Neuron (in vitro differentiated cells): ENCODE measurements around the gene CCDC90B.

ENCODE experiments used
- H2AFZ ChIP-seq: one replicate; pipeline ENCODE4 v1.6.1; 2013; ENCODE audit warnings: low read depth, mild to moderate bottlenecking, inconsistent platforms, low read length, moderate library complexity
- H3K27me3 ChIP-seq: one replicate; pipeline ENCODE4 v1.6.1; 2013; ENCODE audit warnings: low read length; ENCODE audit not compliant: insufficient read depth
- H3K36me3 ChIP-seq: one replicate; pipeline ENCODE4 v1.6.1; 2013; ENCODE audit warnings: low read length; ENCODE audit not compliant: insufficient read depth
- H3K4me1 ChIP-seq: one replicate; pipeline ENCODE4 v1.6.1; 2013; ENCODE audit warnings: low read length; ENCODE audit not compliant: insufficient read depth
- H3K4me3 ChIP-seq: 2 replicates; pipeline ENCODE4 v1.5.1; 2013; ENCODE audit warnings: mild to moderate bottlenecking, low read length, moderate library complexity
- H3K9me3 ChIP-seq: one replicate; pipeline ENCODE4 v1.6.1; 2013; ENCODE audit warnings: low read length

Gene CCDC90B

GRCh38 chr11:83249972-83250593, 36.1 kb downstream of the CCDC90B start:
- H3K4me1 ChIP-seq, result no peaks in the 10 kb centered on the region
- H3K4me3 ChIP-seq, result no peak overlapping the region
- H3K27me3 ChIP-seq, result no peaks in the 10 kb centered on the region
- H2AFZ ChIP-seq, result no peak overlapping the region
- H3K9me3 ChIP-seq, result peaks cover 2% of the 10 kb centered on the region
- H3K36me3 ChIP-seq, result peaks cover 6% of the 10 kb centered on the region

DNA sequence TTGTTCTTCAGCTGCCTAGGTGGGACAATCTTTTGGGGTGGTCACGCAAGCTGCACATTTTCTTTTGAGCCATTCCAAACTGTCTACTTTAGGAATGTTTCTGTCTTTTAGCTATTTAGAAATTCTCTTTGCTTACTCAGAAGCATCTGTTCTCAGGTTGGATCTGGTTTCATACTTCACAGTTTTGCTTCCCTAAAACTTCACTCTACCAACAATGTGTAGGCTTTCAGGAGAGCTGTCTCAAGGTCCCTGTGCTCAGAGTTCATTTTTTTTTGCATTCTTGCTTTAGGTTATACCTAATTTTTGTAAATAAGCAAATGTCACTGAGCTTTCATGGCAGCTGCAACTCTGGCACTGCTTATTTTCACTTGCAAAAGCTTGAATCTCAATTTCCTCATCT, 36.7 kb downstream of the CCDC90B start:
- Histone ChIP-seq H3K36me3 (peaks cover 6% of the 10 kb centered on the region), H3K27me3 (no peaks in the 10 kb centered on the region), H3K9me3 (peaks cover 2% of the 10 kb centered on the region), H3K4me3 (no peak overlapping the region), H2AFZ (no peak overlapping the region), H3K4me1 (no peaks in the 10 kb centered on the region)

- no peak overlapping the region for H3K4me3 ChIP-seq
- H3K9me3 ChIP-seq, result no peaks in the 10 kb centered on the region
- H2AFZ ChIP-seq, result no peak overlapping the region
- H3K4me1 ChIP-seq, result no peaks in the 10 kb centered on the region
- H3K27me3 ChIP-seq, result no peaks in the 10 kb centered on the region
- H3K36me3 ChIP-seq, result no peaks in the 10 kb centered on the region
These were observed 44.7 kb downstream of the CCDC90B start for GRCh38 chr11:83241291-83241946.

DNA sequence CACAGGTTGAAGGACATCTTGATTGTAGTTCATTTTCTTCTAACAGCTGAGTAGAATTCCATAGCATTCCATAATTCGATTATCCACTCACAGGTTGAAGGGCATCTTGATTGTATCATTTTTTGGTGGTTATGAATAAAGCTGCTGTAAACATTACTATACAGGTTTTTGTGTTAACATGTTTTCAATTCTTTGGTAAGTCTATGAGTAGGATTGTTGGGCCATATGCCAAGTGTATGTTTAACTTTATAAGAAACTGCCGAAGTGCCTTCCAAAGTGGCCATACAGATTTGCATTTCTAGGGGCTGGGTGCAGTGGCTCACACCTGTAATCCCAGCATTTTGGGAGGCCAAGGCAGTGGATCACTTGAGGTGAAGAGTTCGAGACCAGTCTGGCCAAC, 48.1 kb downstream of the CCDC90B start:
- H3K4me1 ChIP-seq, result no peaks in the 10 kb centered on the region
- H3K27me3 ChIP-seq, result no peaks in the 10 kb centered on the region
- no peak overlapping the region for H2AFZ ChIP-seq
- no peak overlapping the region for H3K4me3 ChIP-seq
- H3K9me3 ChIP-seq, result no peaks in the 10 kb centered on the region
- H3K36me3 ChIP-seq, result no peaks in the 10 kb centered on the region

GRCh38 chr11:83235825-83236224, 50.3 kb downstream of the CCDC90B start:
- Histone ChIP-seq H2AFZ (no peak overlapping the region), H3K9me3 (no peaks in the 10 kb centered on the region), H3K36me3 (no peaks in the 10 kb centered on the region), H3K4me3 (no peak overlapping the region), H3K27me3 (no peaks in the 10 kb centered on the region), H3K4me1 (no peaks in the 10 kb centered on the region)

DNA sequence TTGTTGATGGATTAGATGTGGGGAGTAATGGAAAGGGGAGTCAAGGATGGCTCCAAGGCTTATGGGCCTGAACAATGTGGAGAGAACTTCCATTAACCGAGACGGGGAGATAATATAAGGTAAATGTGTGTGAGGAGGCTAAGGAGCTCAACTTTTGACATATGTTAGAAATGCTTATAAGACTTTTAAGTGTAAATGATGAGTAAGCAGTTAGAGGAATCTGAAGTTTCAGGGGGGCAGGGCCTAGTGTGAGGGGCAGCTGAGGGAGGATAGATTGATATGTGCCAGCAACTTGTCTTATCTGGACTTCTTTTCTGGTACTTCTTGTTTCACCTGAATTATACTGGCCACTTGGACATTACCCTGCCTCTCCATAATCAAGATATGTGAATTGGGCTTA, 62.7 kb downstream of the CCDC90B start:
- H3K4me1 ChIP-seq, result no peaks in the 10 kb centered on the region
- no peaks in the 10 kb centered on the region for H3K27me3 ChIP-seq
- H2AFZ ChIP-seq, result no peak overlapping the region
- H3K9me3 ChIP-seq, result no peaks in the 10 kb centered on the region
- no peaks in the 10 kb centered on the region for H3K36me3 ChIP-seq
- H3K4me3 ChIP-seq, result no peak overlapping the region

GRCh38 chr11:83222499-83222898, 63.7 kb downstream of the CCDC90B start:
- Histone ChIP-seq H3K4me3 (no peak overlapping the region), H2AFZ (no peak overlapping the region), H3K4me1 (no peaks in the 10 kb centered on the region), H3K9me3 (peaks cover under 1% of the 10 kb centered on the region), H3K36me3 (no peaks in the 10 kb centered on the region), H3K27me3 (no peaks in the 10 kb centered on the region)

DNA sequence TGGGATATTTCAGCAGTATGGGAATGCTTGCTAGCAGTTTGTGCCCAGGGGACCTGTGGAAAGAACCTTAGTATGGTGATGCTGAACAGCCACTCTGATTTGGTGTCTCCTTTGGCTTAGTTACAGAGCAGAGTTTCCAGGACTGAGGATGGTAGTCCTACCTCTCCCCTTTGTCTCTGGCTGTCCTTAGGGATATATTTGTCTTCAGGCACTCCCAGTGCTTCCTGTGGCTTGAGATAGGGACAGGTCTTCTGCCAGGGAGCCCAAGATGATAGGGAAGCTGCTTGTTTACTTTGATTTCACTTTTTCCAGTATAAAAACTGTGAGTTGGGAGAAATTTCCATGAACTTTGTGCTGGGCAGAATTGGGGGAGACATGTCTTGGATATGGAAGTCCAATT, 64.5 kb downstream of the CCDC90B start:
- Histone ChIP-seq H3K27me3 (no peaks in the 10 kb centered on the region), H3K9me3 (peaks cover 4% of the 10 kb centered on the region), H3K4me1 (no peaks in the 10 kb centered on the region), H3K36me3 (no peaks in the 10 kb centered on the region), H3K4me3 (no peak overlapping the region), H2AFZ (no peak overlapping the region)

DNA sequence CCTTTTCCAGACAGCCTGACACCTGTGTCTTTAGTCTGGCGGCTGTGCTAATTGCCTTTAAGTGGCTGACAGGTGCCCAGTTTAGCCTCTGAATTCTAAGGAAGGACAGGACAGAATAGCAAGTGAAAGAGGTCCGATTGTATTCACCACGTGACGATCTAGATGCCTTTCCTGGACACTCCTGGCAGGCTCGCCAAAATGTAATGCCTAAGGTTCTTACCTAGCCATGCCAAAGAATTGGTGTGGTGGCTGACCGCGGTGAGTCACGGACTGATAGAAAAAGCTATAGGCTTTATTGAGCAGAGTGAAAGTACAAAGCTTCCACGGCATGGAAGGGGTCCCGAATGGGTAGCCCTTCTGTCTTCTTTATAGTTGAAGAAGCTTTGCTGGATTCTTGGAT, 65.9 kb downstream of the CCDC90B start:
- Histone ChIP-seq H2AFZ (no peak overlapping the region), H3K9me3 (peaks cover 4% of the 10 kb centered on the region), H3K4me1 (no peaks in the 10 kb centered on the region), H3K4me3 (no peak overlapping the region), H3K36me3 (no peaks in the 10 kb centered on the region), H3K27me3 (no peaks in the 10 kb centered on the region)

DNA sequence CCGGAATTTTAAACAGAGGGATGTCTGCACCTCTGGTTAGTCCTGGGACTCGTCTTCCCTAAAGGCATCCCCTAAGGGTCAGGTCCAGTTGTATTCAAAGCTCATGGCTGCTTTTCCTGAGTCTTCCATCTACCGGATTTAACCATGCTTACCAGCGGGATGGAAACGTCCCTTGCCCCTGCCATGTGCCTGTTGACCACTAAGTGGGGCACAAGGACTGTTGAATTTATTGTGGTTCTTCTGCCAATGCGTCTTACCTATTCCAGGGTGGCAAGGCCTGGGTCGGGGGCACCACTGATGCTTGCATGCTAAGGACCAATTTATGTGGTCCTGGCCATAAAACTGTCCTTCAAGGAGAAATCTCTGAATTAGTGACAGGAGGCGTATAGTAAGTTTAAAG, 67.1 kb downstream of the CCDC90B start:
- H3K36me3 ChIP-seq, result peaks cover under 1% of the 10 kb centered on the region
- H3K9me3 ChIP-seq, result peaks cover 4% of the 10 kb centered on the region
- H3K4me1 ChIP-seq, result no peaks in the 10 kb centered on the region
- no peaks in the 10 kb centered on the region for H3K27me3 ChIP-seq
- no peak overlapping the region for H3K4me3 ChIP-seq
- no peak overlapping the region for H2AFZ ChIP-seq
